ENCODE measurements around the gene CYP2A13. TPM values are rescaled to one million over a fixed set of nuclear protein-coding genes. Genes with fewer than 3 reads are reported as not detected.
A peak's percentile ranks its signal among the peaks of the same experiment; 100 is the strongest.
"Not testable (repeated sequence)": the region's sequence is repeated elsewhere in the genome, so short reads cannot be mapped to it uniquely, and the experiment has no call there.

Gene CYP2A13
- total RNA-seq, 4 donors from 2014 or later: not detected

DNA sequence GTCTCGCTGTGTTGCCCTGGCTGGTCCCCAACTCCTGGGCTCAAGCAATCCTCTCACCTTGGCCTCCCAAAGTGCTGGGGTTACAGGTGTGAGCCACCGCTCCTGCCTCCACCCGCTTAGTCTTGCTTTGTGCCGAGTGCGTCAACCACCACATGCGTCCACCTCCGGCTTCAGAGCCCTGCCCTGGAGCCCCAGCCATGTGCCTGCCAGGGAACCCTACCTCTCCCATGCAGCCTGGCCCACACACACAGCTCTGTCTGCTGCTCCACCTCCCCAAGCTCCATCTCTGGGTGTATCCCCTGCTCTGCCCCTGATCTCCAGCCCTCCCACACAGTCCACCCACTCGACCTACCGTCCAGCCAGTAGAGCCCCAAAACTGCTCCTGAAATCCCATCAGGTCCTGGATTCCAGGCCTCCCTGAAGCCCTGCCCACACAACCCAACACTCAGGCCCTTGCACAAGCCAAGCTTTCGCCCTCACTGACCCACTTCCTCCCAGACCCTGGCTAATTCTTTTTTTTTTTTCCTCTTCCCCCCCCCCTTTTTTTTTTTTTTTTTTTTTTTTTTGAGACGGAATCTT, 35.6 kb downstream of the CYP2A13 start:
- Histone ChIP-seq H3K27ac (no peak overlapping the region), H3K36me3 (no peaks in the 10 kb centered on the region), H3K4me3 (replicated peaks in 1 of 3) (no peak overlapping the region), H3K9me3 (no peaks in the 10 kb centered on the region), H3K4me1 (peaks cover 0 to 4% of the 10 kb centered on the region in 2 donors), H3K27me3 (no peaks in the 10 kb centered on the region)
- intact Hi-C loops (cut with DNase I): no loop called here
- TF ChIP-seq, protein P1, sequence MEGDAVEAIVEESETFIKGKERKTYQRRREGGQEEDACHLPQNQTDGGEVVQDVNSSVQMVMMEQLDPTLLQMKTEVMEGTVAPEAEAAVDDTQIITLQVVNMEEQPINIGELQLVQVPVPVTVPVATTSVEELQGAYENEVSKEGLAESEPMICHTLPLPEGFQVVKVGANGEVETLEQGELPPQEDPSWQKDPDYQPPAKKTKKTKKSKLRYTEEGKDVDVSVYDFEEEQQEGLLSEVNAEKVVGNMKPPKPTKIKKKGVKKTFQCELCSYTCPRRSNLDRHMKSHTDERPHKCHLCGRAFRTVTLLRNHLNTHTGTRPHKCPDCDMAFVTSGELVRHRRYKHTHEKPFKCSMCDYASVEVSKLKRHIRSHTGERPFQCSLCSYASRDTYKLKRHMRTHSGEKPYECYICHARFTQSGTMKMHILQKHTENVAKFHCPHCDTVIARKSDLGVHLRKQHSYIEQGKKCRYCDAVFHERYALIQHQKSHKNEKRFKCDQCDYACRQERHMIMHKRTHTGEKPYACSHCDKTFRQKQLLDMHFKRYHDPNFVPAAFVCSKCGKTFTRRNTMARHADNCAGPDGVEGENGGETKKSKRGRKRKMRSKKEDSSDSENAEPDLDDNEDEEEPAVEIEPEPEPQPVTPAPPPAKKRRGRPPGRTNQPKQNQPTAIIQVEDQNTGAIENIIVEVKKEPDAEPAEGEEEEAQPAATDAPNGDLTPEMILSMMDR (IDR thresholded peaks at IDR 0.05): no peak
- TF ChIP-seq POLR2A (IDR thresholded peaks at IDR 0.05): no peak
- WGBS, 2 donors: 92 to 94% methylated on average over 11 of the region's 11 CpGs
- no peak for DNase-seq

DNA sequence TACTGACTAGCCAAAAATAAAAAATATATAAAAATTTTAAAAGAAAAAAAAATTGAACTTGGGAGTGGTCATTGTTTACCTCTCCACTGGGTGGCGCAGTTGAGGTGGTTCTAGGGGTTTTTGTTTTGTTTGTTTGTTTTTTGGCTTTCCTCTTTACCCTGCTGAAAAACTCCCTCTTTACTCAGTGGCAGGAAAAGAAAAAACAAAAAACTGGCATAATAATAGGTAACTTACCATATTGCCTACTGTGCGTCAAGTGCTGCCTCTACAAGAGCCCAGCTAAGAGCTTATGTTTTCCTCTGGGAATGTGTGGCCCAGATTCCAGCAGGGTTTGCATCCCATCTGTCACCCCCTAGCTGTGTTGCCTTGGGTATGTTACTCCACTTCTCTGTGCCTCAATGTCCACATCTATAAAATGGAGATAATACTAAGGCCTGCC, 38.5 kb downstream of the CYP2A13 start:
- H3K27ac ChIP-seq; DNase-seq; intact Hi-C loops (cut with DNase I); H3K36me3 ChIP-seq; H3K4me1 ChIP-seq; H3K27me3 ChIP-seq; H3K4me3 ChIP-seq (replicated peaks in 1 of 3); H3K9me3 ChIP-seq: not testable (repeated sequence)
- WGBS, 2 donors: 46 to 48% methylated on average over 2 of the region's 2 CpGs
- TF ChIP-seq, protein P1 (IDR thresholded peaks at IDR 0.05): peak in 4 of 6 experiments; percentile 9 to 68 (median 32)

DNA sequence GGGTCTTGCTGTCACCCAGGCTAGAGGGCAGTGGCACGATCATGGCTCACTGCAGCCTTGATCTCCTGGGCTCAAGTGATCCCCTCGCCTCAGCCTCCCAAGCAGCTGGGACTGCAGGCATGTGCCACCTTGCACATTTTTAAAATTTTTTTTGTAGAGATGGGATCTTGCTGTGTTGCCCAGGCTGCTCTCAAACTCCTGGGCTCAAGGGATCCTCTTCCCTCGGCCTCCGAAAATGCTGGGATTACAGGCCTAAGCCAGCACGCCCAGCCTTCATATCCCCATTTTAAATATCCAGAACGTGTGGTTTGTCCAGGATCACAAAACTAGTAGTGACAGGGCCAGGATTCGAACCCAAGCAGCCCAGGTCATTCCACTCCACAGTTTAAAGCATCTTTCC, 39.1 kb downstream of the CYP2A13 start:
- H3K27me3 ChIP-seq; intact Hi-C loops (cut with DNase I); H3K4me1 ChIP-seq; H3K27ac ChIP-seq; H3K9me3 ChIP-seq; DNase-seq; H3K4me3 ChIP-seq (replicated peaks in 1 of 3); H3K36me3 ChIP-seq: not testable (repeated sequence)
- 79 to 83% methylated on average over 7 of the region's 7 CpGs for WGBS, 2 donors

DNA sequence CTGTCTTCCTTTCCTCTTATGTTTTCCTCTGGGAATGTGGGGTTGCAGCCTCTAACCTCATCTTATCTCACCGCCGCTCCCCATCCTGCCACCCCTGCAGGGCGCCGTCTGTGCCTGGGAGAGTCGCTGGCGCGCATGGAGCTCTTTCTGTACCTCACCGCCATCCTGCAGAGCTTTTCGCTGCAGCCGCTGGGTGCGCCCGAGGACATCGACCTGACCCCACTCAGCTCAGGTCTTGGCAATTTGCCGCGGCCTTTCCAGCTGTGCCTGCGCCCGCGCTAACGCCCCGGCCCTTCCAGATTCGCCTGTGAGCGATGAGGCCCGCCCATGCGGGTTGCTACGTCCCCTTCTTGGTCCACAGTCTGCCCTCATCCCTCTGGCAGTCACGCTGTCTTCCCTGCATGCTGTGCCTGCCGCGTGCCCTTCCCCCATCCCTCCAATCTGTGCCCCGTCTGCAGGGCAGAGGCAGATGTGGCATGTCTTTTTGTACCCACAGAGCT, 39.6 kb downstream of the CYP2A13 start:
- H3K27ac ChIP-seq; H3K4me1 ChIP-seq; H3K36me3 ChIP-seq; H3K9me3 ChIP-seq; H3K27me3 ChIP-seq; intact Hi-C loops (cut with DNase I); H3K4me3 ChIP-seq (replicated peaks in 1 of 3): not testable (repeated sequence)
- 0 to 8% methylated on average over 4 to 6 of the region's 29 CpGs for WGBS, 2 donors
- peak; percentile 82 to 84 for DNase-seq
- TF ChIP-seq, protein P1 (IDR thresholded peaks at IDR 0.05): peak in 2 of 6 experiments; percentile 5 to 50

DNA sequence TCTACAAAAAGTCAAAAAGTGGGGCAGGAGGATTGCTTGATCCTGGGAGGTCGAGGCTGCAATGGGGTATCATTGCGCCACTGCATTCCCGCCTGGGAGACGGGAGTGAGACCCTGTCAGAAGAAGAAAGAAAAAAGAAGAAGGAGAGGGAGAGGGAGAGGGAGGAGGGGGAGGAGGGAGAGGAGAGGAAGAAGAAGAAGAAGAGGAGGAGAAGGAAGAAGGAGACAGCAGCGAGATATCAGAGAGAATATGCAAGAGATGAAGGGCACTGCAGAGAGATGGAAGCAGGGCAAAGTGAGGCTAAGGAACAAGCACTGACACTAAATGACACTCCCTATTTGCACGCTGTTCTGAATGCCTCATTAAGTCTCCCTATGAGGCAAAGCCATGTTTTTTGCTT, 40.4 kb downstream of the CYP2A13 start:
- H3K27ac ChIP-seq: no peak overlapping the region
- WGBS, 2 donors: 75 to 81% methylated on average over 6 of the region's 6 CpGs
- no peaks in the 10 kb centered on the region for H3K9me3 ChIP-seq
- peaks cover 0 to 4% of the 10 kb centered on the region in 2 donors for H3K4me1 ChIP-seq
- intact Hi-C loops (cut with DNase I): no loop called here
- no peaks in the 10 kb centered on the region for H3K27me3 ChIP-seq
- no peak for DNase-seq
- H3K36me3 ChIP-seq: no peaks in the 10 kb centered on the region
- TF ChIP-seq, protein P1 (IDR thresholded peaks at IDR 0.05): no peak
- TF ChIP-seq POLR2A (IDR thresholded peaks at IDR 0.05): no peak
- no peak overlapping the region for H3K4me3 ChIP-seq (replicated peaks in 1 of 3)

Measured in thyroid gland (tissue), 4 donors.